Activated CD4-positive, alpha-beta memory T cell treated with anti-CD3 and anti-CD28 coated beads for 36 hours (primary cell): Measurements from ENCODE around the gene SNRPA. TPM values are rescaled to one million over a fixed set of nuclear protein-coding genes. Genes with fewer than 3 reads are reported as not detected.
"Not testable (repeated sequence)": the region's sequence is repeated elsewhere in the genome, so short reads cannot be mapped to it uniquely, and the experiment has no call there.

Experiments
- CTCF ChIA-PET: fragments of 350-600 bp; sonication (Branson Sonifier 250); formaldehyde crosslinking; loops from one replicate; lab custom pipeline; 2021; ENCODE audit warnings: antibody characterized with exemption, inconsistent platforms; lab: Charles Lee
- POLR2A ChIA-PET: fragments of 350-600 bp; sonication (Branson Sonifier 250); formaldehyde crosslinking; loops from one replicate; lab custom pipeline; 2021; ENCODE audit warnings: antibody characterized with exemption; lab: Charles Lee
- DNase-seq: peaks from one replicate; pipeline ENCODE4 v3.0.0-alpha.2; 2020
- H3K27ac Mint-ChIP-seq: one replicate; pipeline ENCODE4 v1.8.0; 2021; ENCODE audit warnings: mixed read lengths
- H3K27me3 Mint-ChIP-seq: one replicate; pipeline ENCODE4 v1.8.0; 2021; ENCODE audit warnings: mixed read lengths
- H3K36me3 Mint-ChIP-seq: one replicate; pipeline ENCODE4 v1.8.0; 2021; ENCODE audit warnings: mixed read lengths
- H3K4me1 Mint-ChIP-seq: one replicate; pipeline ENCODE4 v1.8.0; 2021; ENCODE audit warnings: low read depth, mixed read lengths
- H3K4me3 Mint-ChIP-seq: one replicate; pipeline ENCODE4 v1.8.0; 2021; ENCODE audit warnings: mild to moderate bottlenecking, mixed read lengths
- H3K9me3 Mint-ChIP-seq: one replicate; pipeline ENCODE4 v1.8.0; 2021; ENCODE audit warnings: mixed read lengths
- intact Hi-C: fragments of 100-400 bp; cut with micrococcal nuclease; formaldehyde crosslinking; loops from one replicate; pipeline ENCODE4 v1.15.1; 2023
- total RNA-seq, 2 experiments: library from RNA; stranded (reverse); gene quantifications; one replicate each; pipeline ENCODE4 v1.2.3, GENCODE V29; 2021

Gene SNRPA
- total RNA-seq, 2 experiments from 2014 or later, result 241 to 253 TPM

GRCh38 chr19:40723661-40724254 is 27.2 kb upstream of the SNRPA start:
- intact Hi-C loops, result loop anchor here (1.0 to 2.0 kb wide), 2 partner anchors 7 to 55 kb away; partner anchors contain the start of genes COQ8B and RAB4B
- peak overlapping the region; percentile 71 for H3K27ac Mint-ChIP-seq
- H3K9me3 Mint-ChIP-seq, result no peaks in the 10 kb centered on the region
- H3K4me1 Mint-ChIP-seq, result peaks cover 52% of the 10 kb centered on the region
- peaks cover 32% of the 10 kb centered on the region for H3K36me3 Mint-ChIP-seq
- DNase-seq, result no peak
- H3K4me3 Mint-ChIP-seq, result no peak overlapping the region
- no peaks in the 10 kb centered on the region for H3K27me3 Mint-ChIP-seq
- ChIA-PET CTCF (interaction anchor here (1.0 to 1.2 kb wide), 2 partner anchors 82 to 89 kb away, joined by 3 to 4 read pairs; no protein-coding TSS in a partner anchor), POLR2A (no interaction called here)

DNA sequence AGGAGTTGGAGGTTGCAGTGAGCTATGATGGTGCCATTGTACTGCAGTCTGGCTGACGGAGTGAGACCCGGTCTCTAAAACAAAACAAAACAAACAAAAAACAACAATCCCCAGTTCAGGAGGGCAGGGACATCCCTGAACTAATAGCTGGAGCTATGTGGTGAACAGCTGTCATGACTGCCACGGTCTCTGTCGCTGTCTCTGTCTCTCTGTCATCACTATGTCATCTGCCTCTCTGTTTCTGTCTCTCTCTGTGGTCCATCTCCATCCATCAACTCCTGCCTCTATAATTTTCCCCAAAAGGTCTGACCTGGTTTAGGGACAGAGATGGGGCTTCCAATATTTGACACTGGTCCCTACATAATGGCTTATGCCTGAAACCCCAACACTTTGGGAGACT is 26.7 kb upstream of the SNRPA start:
- H3K4me3 Mint-ChIP-seq, result no peak overlapping the region
- H3K9me3 Mint-ChIP-seq, result no peaks in the 10 kb centered on the region
- no peaks in the 10 kb centered on the region for H3K27me3 Mint-ChIP-seq
- peaks cover 35% of the 10 kb centered on the region for H3K36me3 Mint-ChIP-seq
- peak overlapping the region; percentile 71 for H3K27ac Mint-ChIP-seq
- intact Hi-C loops, result loop anchor here (1.0 to 2.0 kb wide), 2 partner anchors 8 to 54 kb away; partner anchors contain the start of genes COQ8B and RAB4B
- peak; percentile 43 for DNase-seq
- CTCF ChIA-PET, result interaction anchor here (1.0 to 1.2 kb wide), 2 partner anchors 81 to 89 kb away, joined by 3 to 4 read pairs; no protein-coding TSS in a partner anchor
- H3K4me1 Mint-ChIP-seq, result peaks cover 48% of the 10 kb centered on the region
- POLR2A ChIA-PET, result no interaction called here

- peaks cover 35% of the 10 kb centered on the region for H3K36me3 Mint-ChIP-seq
- DNase-seq, result peak; percentile 36
- H3K27ac Mint-ChIP-seq, result peak overlapping the region; percentile 71
- H3K4me1 Mint-ChIP-seq, result peaks cover 42% of the 10 kb centered on the region
- no peaks in the 10 kb centered on the region for H3K9me3 Mint-ChIP-seq
- H3K27me3 Mint-ChIP-seq, result no peaks in the 10 kb centered on the region
- no peak overlapping the region for H3K4me3 Mint-ChIP-seq
- intact Hi-C loops, result loop anchor here (1.0 to 2.0 kb wide), 2 partner anchors 9 to 54 kb away; partner anchors contain the start of genes COQ8B and RAB4B
- ChIA-PET CTCF (interaction anchor here (1.0 to 1.2 kb wide), 3 partner anchors 8 to 90 kb away, joined by 3 to 6 read pairs (median 4); partner anchors contain the start of genes COQ8B and ITPKC), POLR2A (interaction anchor here (0.5 kb wide), 1 partner anchor 28 kb away, joined by 3 read pairs; no protein-coding TSS in a partner anchor)
Measured at GRCh38 chr19:40724855-40725254, 26.1 kb upstream of the SNRPA start.

DNA sequence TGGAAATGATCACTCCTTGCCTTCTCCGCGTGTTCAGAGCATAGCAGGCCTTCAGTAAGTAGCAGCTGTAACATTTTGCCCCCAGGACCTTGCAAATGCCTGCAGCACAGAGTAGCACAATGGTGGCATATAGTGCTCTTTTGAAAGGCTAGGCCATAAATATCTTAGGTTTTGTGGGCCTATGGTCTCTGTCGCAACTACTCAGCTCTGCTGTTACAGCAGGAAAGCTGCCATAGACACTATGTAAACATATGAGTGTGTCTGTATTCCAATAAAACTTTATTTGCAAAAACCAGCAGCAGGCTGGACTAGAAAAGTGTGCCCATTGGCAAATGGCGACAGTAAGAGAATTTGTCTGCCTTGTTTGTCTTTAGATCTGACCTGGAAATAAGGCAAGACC is 24.7 kb upstream of the SNRPA start:
- H3K4me3 Mint-ChIP-seq, result no peak overlapping the region
- POLR2A ChIA-PET, result no interaction called here
- H3K9me3 Mint-ChIP-seq, result no peaks in the 10 kb centered on the region
- CTCF ChIA-PET, result no interaction called here
- H3K27me3 Mint-ChIP-seq, result no peaks in the 10 kb centered on the region
- DNase-seq, result no peak
- peaks cover 30% of the 10 kb centered on the region for H3K4me1 Mint-ChIP-seq
- no peak overlapping the region for H3K27ac Mint-ChIP-seq
- peaks cover 39% of the 10 kb centered on the region for H3K36me3 Mint-ChIP-seq
- intact Hi-C loops, result no loop called here

DNA sequence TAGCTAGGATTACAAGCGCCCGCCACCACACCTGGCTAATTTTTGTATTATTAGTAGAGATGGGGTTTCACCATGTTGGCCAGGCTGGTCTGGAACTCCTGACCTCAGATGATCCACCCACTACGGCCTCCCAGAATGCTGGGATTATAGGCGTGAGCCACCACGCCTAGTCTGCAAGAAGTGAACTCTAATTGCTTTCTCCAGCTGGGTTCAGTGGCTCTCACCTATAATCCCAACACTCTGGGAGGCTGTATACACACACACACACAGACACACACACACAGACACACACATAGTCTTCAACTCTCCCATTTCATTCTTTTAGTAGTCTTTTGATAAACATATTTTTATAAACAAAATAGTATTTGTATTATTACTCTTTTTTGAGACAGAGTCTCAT is 20.9 kb upstream of the SNRPA start:
- CTCF ChIA-PET, result interaction anchor here (0.8 kb wide), 1 partner anchor 95 kb away, joined by 3 read pairs; no protein-coding TSS in a partner anchor

GRCh38 chr19:40732304-40732703 is 18.7 kb upstream of the SNRPA start:
- H3K27ac Mint-ChIP-seq, H3K9me3 Mint-ChIP-seq, H3K4me1 Mint-ChIP-seq, H3K27me3 Mint-ChIP-seq, H3K4me3 Mint-ChIP-seq, DNase-seq, CTCF ChIA-PET, intact Hi-C loops, POLR2A ChIA-PET: not testable (repeated sequence)
- H3K36me3 Mint-ChIP-seq, result peaks cover 28% of the 10 kb centered on the region

More for the DNA sequence above, 20.9 kb upstream of the SNRPA start:
- H3K36me3 Mint-ChIP-seq, result peaks cover 37% of the 10 kb centered on the region
- H3K9me3 Mint-ChIP-seq, H3K4me1 Mint-ChIP-seq, H3K27ac Mint-ChIP-seq, H3K4me3 Mint-ChIP-seq, intact Hi-C loops, POLR2A ChIA-PET, DNase-seq, H3K27me3 Mint-ChIP-seq: not testable (repeated sequence)

- intact Hi-C loops, result no loop called here
- no peak for DNase-seq
- no peak overlapping the region for H3K4me3 Mint-ChIP-seq
- H3K27ac Mint-ChIP-seq, result no peak overlapping the region
- peaks cover 28% of the 10 kb centered on the region for H3K36me3 Mint-ChIP-seq
- ChIA-PET CTCF (interaction anchor here (1.0 to 1.5 kb wide), 3 partner anchors 11 to 99 kb away, joined by 3 to 6 read pairs (median 4); no protein-coding TSS in a partner anchor), POLR2A (no interaction called here)
- H3K4me1 Mint-ChIP-seq, result no peaks in the 10 kb centered on the region
- H3K27me3 Mint-ChIP-seq, result no peaks in the 10 kb centered on the region
- H3K9me3 Mint-ChIP-seq, result no peaks in the 10 kb centered on the region
Measured at GRCh38 chr19:40733149-40733548, 17.9 kb upstream of the SNRPA start.

GRCh38 chr19:40735013-40735771 is 15.8 kb upstream of the SNRPA start:
- no peak for DNase-seq
- ChIA-PET CTCF (no interaction called here), POLR2A (no interaction called here)
- H3K4me1 Mint-ChIP-seq, result peaks cover 3% of the 10 kb centered on the region
- intact Hi-C loops, result no loop called here
- H3K27ac Mint-ChIP-seq, result no peak overlapping the region
- H3K4me3 Mint-ChIP-seq, result no peak overlapping the region
- no peaks in the 10 kb centered on the region for H3K9me3 Mint-ChIP-seq
- peaks cover 31% of the 10 kb centered on the region for H3K36me3 Mint-ChIP-seq
- H3K27me3 Mint-ChIP-seq, result no peaks in the 10 kb centered on the region

GRCh38 chr19:40736661-40737060 is 14.3 kb upstream of the SNRPA start:
- no peak for DNase-seq
- Mint-ChIP-seq H3K27me3 (no peaks in the 10 kb centered on the region), H3K9me3 (no peaks in the 10 kb centered on the region), H3K27ac (no peak overlapping the region), H3K4me1 (peaks cover 3% of the 10 kb centered on the region), H3K36me3 (peaks cover 22% of the 10 kb centered on the region), H3K4me3 (no peak overlapping the region)
- ChIA-PET POLR2A (no interaction called here), CTCF (no interaction called here)
- intact Hi-C loops, result no loop called here

DNA sequence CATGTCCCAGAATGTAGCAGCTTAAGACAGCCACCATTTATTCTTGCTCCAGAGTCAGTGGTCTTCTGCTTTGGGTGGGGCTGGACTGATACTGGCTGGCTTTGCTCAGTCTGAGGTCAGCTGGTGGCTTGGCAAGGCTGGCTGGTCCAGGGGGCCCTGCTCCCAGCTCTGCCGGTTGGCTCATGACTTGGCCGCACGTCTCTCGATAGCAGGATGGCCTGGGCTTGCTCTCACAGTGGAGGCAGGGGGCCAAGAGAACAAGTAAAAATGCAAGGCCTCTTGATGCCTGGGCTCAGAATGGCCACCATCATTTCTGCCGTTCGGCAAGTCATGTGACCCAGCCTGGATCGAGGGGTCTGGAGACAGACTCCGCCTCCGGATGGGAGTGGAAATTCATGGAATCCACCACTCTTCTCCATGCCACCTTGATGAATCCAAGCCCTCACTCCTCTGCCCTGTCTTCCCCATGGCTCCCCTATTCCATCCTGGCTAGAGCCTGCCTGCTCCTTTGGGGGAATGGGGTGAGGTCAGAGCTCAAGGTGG is 13.8 kb upstream of the SNRPA start:
- intact Hi-C loops, result no loop called here
- ChIA-PET POLR2A (no interaction called here), CTCF (no interaction called here)
- H3K4me3 Mint-ChIP-seq, result no peak overlapping the region
- DNase-seq, result no peak
- H3K27me3 Mint-ChIP-seq, result no peaks in the 10 kb centered on the region
- no peak overlapping the region for H3K27ac Mint-ChIP-seq
- H3K4me1 Mint-ChIP-seq, result peaks cover 3% of the 10 kb centered on the region
- peaks cover 22% of the 10 kb centered on the region for H3K36me3 Mint-ChIP-seq
- H3K9me3 Mint-ChIP-seq, result no peaks in the 10 kb centered on the region

- peaks cover 3% of the 10 kb centered on the region for H3K4me1 Mint-ChIP-seq
- no peak for DNase-seq
- ChIA-PET CTCF (no interaction called here), POLR2A (no interaction called here)
- no peaks in the 10 kb centered on the region for H3K9me3 Mint-ChIP-seq
- peaks cover 12% of the 10 kb centered on the region for H3K36me3 Mint-ChIP-seq
- no peak overlapping the region for H3K4me3 Mint-ChIP-seq
- intact Hi-C loops, result no loop called here
- H3K27me3 Mint-ChIP-seq, result no peaks in the 10 kb centered on the region
- H3K27ac Mint-ChIP-seq, result no peak overlapping the region
Measured at GRCh38 chr19:40739030-40739839, 11.8 kb upstream of the SNRPA start.
